ENCODE results near the gene SRPK3.
"Not testable (repeated sequence)": the region's sequence is repeated elsewhere in the genome, so short reads cannot be mapped to it uniquely, and the experiment has no call there.

SRPK3 gene

GRCh38 chrX:153804100-153804595 is 23.3 kb downstream of the SRPK3 start:
- no peak for DNase-seq (ENCODE audit: extremely low read depth in 1 of 2, low read depth in 1 of 2)

DNA sequence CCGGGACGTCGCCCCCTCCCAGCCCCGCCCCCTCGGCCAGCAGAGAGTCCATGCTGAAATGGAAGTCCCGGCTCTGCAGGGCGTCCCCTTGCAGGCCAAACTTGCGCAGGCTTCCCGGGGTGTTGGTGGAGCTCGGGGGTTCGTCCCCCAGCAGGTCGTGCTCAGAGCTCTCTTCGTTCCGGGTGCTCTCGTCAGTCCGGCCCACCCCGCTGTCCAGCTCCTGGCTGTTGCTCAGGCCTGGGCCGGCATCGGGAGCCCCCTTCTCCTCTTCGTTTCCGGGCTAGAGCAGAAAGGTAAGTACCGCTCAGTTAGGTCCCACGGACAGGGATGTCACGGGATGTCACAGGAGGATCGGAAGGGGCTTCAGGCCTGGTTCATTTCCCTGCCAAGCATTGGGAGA is 23.8 kb downstream of the SRPK3 start:
- DNase-seq (ENCODE audit: extremely low read depth in 1 of 2, low read depth in 1 of 2), result no peak

- DNase-seq (ENCODE audit: extremely low read depth in 1 of 2, low read depth in 1 of 2), result no peak
These were observed 24.6 kb downstream of the SRPK3 start for GRCh38 chrX:153805436-153805835.

GRCh38 chrX:153806999-153807575 is 26.2 kb downstream of the SRPK3 start:
- no peak for DNase-seq (ENCODE audit: extremely low read depth in 1 of 2, low read depth in 1 of 2)

GRCh38 chrX:153807976-153808375 is 27.1 kb downstream of the SRPK3 start:
- DNase-seq (ENCODE audit: extremely low read depth in 1 of 2, low read depth in 1 of 2), result no peak

- DNase-seq (ENCODE audit: extremely low read depth in 1 of 2, low read depth in 1 of 2), result no peak
These were observed 31.4 kb downstream of the SRPK3 start for GRCh38 chrX:153812220-153812619.

DNA sequence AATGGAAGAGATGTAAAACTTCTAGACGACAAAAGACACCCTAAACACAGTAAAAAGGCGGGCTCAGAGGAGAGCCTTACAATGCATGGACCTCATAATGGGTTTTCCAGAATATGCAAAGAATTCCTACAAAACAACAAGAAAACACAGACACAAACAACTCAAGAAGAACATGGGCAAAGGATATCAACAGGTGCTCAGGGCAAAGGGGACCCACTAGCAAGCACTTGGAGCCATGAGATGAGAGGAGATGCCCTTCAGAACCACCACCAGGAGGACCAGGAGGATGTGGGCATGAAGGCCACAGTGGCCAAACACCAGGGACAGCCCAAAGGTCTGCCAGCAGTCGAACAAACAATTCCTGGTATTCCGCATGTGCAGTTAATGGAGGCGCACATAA is 32.3 kb downstream of the SRPK3 start:
- no peak for DNase-seq (ENCODE audit: extremely low read depth in 1 of 2, low read depth in 1 of 2)

GRCh38 chrX:153814591-153815315 is 33.9 kb downstream of the SRPK3 start:
- no peak for DNase-seq (ENCODE audit: extremely low read depth in 1 of 2, low read depth in 1 of 2)

DNA sequence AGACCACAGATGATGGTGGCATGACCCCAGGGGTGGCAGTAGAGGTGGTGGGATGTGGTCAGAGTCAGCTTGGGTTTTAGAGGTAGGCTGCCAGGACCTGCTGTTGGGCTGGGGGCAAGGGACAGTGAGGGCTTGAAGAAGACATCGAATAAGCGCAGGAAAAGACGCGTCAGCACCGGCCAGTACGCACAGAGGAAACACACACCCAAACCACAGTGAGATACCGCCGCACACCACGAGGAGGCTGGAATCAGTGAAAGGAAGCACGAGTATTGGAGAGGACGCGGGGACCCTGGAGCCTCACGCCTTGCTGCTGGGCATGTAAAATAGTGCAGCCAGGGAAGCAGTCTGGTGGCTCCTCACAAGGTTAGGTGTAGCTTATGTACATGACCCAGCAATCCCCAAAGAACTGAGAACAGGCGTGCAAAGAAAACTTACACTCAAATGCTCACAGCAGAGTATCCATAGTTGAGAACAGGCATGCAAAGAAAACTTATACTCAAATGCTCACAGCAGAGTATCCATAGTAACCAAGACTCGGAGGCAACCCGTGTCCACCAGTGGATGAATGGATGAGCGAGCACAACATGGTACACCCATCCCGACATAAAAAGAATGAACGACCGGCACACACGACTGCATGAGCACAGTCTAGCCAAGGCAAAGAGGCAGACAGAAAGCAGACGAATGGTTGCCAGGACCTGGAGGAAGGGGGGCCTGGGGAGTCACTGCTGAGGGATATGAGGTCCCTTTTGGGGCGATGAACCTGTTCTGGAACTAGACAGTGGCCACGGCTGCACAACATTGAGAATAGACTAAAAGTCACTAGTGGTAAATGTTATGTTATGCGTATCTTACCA is 36.2 kb downstream of the SRPK3 start:
- DNase-seq (ENCODE audit: extremely low read depth in 1 of 2, low read depth in 1 of 2), result no peak

DNA sequence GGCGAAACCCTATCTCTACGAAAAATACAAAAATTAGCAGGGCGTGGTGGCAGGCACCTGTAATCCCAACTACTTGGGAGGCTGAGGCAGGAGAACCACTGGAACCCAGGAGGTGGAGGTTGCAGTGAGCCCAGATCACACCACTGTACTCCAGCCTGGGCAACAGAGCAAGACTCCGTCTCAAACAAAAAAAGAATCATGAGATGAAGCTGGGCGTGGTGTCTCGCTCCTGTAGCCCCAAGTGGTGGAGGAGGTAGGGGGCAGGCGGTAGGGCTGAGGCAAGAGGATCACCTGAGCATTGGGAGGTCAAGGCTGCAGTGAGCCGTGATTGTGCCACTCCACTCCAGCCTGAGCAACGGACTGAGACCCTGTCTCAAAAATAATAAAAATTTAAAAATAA is 37.2 kb downstream of the SRPK3 start:
- DNase-seq (ENCODE audit: extremely low read depth in 1 of 2, low read depth in 1 of 2), result not testable (repeated sequence)

GRCh38 chrX:153818571-153819383 is 37.9 kb downstream of the SRPK3 start:
- DNase-seq (ENCODE audit: extremely low read depth in 1 of 2, low read depth in 1 of 2), result no peak

- no peak for DNase-seq (ENCODE audit: extremely low read depth in 1 of 2, low read depth in 1 of 2)
These were observed 38.7 kb downstream of the SRPK3 start for GRCh38 chrX:153819384-153820040.

GRCh38 chrX:153820601-153821000 is 39.8 kb downstream of the SRPK3 start:
- no peak for DNase-seq (ENCODE audit: extremely low read depth in 1 of 2, low read depth in 1 of 2)

GRCh38 chrX:153821066-153821465 is 40.2 kb downstream of the SRPK3 start:
- no peak for DNase-seq (ENCODE audit: extremely low read depth in 1 of 2, low read depth in 1 of 2)

DNA sequence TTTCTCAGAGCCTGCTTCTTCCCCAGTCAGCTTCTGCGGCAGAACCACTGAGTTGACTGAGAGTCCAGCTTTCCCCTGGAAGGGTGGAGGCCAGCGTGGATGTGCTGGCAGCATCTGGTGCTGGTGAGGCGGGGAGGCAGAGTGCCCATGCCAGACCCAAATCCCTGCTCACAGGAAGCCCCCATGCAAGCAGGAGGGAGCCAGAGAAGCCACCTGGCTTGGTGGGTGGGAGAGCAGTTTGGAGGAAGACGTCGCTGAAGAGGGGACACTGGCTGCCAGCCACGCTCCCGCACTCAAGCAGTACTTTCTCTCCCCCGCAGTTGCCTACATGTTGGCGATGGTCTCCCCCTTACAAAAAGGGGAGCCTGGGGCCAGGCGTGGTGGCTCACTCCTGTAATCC is 43.5 kb downstream of the SRPK3 start:
- DNase-seq (ENCODE audit: extremely low read depth in 1 of 2, low read depth in 1 of 2), result no peak

DNA sequence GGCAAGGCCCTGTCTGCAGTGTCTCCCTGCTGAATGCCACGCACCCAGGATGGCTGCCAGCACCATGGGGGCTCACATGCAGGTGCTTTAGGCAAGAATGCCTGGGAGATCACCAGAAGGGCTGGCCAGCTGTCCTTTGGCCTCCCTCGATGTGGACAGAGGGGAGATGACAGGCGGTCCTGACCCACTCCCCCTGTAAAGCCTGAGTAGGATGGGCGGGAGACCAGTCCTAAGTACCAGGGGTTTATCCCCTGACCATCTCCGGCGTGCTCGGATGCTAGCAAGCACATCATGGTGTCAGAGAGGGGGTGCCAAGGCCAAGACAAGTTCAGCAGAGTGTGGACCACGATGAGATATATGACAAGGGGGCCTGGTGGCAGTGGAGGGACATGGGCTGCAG is 44.2 kb downstream of the SRPK3 start:
- DNase-seq (ENCODE audit: extremely low read depth in 1 of 2, low read depth in 1 of 2), result no peak

- no peak for DNase-seq (ENCODE audit: extremely low read depth in 1 of 2, low read depth in 1 of 2)
These were observed 46.2 kb downstream of the SRPK3 start for GRCh38 chrX:153827016-153827415.

GRCh38 chrX:153827903-153828302 is 47.1 kb downstream of the SRPK3 start:
- no peak for DNase-seq (ENCODE audit: extremely low read depth in 1 of 2, low read depth in 1 of 2)

- no peak for DNase-seq (ENCODE audit: extremely low read depth in 1 of 2, low read depth in 1 of 2)
These were observed 47.5 kb downstream of the SRPK3 start for GRCh38 chrX:153828308-153828707.

Data from stimulated activated CD8-positive, alpha-beta memory T cell treated with anti-CD3 and anti-CD28 coated beads, Interleukin-7, amount 100 ng/mL, for 48 hours (primary cell).